HG03439 (cell line): Measurements from ENCODE around the gene FOXO1.

Experiments used
- ATAC-seq: cut with Tn5 transposase; IDR thresholded peaks from one replicate; pipeline ENCODE4 v1.9.1; 2021; ENCODE audit warnings: mild to moderate bottlenecking, moderate library complexity; ENCODE audit not compliant: unreplicated experiment

Gene FOXO1

GRCh38 chr13:40666933-40667621 is 636 bp upstream of the FOXO1 start:
- ATAC-seq: no peak

GRCh38 chr13:40665126-40666044 is 1.1 kb downstream of the FOXO1 start:
- peak; percentile 7 for ATAC-seq

GRCh38 chr13:40664350-40665125 is 1.9 kb downstream of the FOXO1 start:
- ATAC-seq: peak; percentile 28

GRCh38 chr13:40664100-40664349 is 2.4 kb downstream of the FOXO1 start:
- peak; percentile 25 for ATAC-seq

GRCh38 chr13:40662866-40663265 is 3.6 kb downstream of the FOXO1 start:
- ATAC-seq: peak; percentile 19

- ATAC-seq: no peak
Measured at GRCh38 chr13:40661875-40662665, 4.4 kb downstream of the FOXO1 start.

GRCh38 chr13:40660692-40661091 is 5.7 kb downstream of the FOXO1 start:
- ATAC-seq: no peak

GRCh38 chr13:40660141-40660664 is 6.2 kb downstream of the FOXO1 start:
- ATAC-seq: no peak

GRCh38 chr13:40657951-40658350 is 8.5 kb downstream of the FOXO1 start:
- no peak for ATAC-seq

GRCh38 chr13:40657307-40657706 is 9.1 kb downstream of the FOXO1 start:
- ATAC-seq: no peak

GRCh38 chr13:40656358-40656757 is 10.1 kb downstream of the FOXO1 start:
- no peak for ATAC-seq

GRCh38 chr13:40653527-40654318 is 12.7 kb downstream of the FOXO1 start:
- ATAC-seq: no peak

- ATAC-seq: peak; percentile 41
Measured at GRCh38 chr13:40652588-40652940, 13.9 kb downstream of the FOXO1 start.

GRCh38 chr13:40651866-40652587 is 14.4 kb downstream of the FOXO1 start:
- ATAC-seq: peak; percentile 39

- ATAC-seq: no peak
Measured at GRCh38 chr13:40648841-40649240, 17.6 kb downstream of the FOXO1 start.

- ATAC-seq: no peak
Measured at GRCh38 chr13:40648040-40648439, 18.4 kb downstream of the FOXO1 start.

GRCh38 chr13:40644838-40645604 is 21.4 kb downstream of the FOXO1 start:
- ATAC-seq: no peak

- no peak for ATAC-seq
Measured at GRCh38 chr13:40640845-40641458, 25.5 kb downstream of the FOXO1 start.
